Endometrial microvascular endothelial cells (primary cell): ENCODE measurements around the gene RAET1E. TPM values are rescaled to one million over a fixed set of nuclear protein-coding genes. Genes with fewer than 3 reads are reported as not detected.
"Not testable (repeated sequence)": the region's sequence is repeated elsewhere in the genome, so short reads cannot be mapped to it uniquely, and the experiment has no call there.

Experiments used
- in situ Hi-C: cut with HindIII; loops from 2 replicates; pipeline ENCODE4 v1.10.0; 2017; ENCODE audit warnings: low sequenced_read_pairs, low pct_unique_long_range_greater_than_20kb; ENCODE audit errors: inconsistent ontology term
- total RNA-seq: library from RNA; depleted of rRNA; stranded (reverse); fragments of >200 nt; gene quantifications from one replicate; pipeline ENCODE4 v1.2.3, GENCODE V29; 2015; ENCODE audit errors: inconsistent ontology term

RAET1E gene
- total RNA-seq, 1 donor from 2014 or later: 0.74 TPM

- in situ Hi-C loops: no loop called here
These were observed 25.7 kb downstream of the RAET1E start for GRCh38 chr6:149872233-149872632.

GRCh38 chr6:149871182-149871581 is 26.7 kb downstream of the RAET1E start:
- in situ Hi-C loops: no loop called here

GRCh38 chr6:149869275-149869892 is 28.5 kb downstream of the RAET1E start:
- in situ Hi-C loops: no loop called here

GRCh38 chr6:149867876-149868640 is 29.9 kb downstream of the RAET1E start:
- in situ Hi-C loops: no loop called here

- in situ Hi-C loops: no loop called here
These were observed 33.1 kb downstream of the RAET1E start for GRCh38 chr6:149864578-149865535.

- in situ Hi-C loops: no loop called here
These were observed 34.0 kb downstream of the RAET1E start, which contains the start of gene LRP11 for GRCh38 chr6:149863698-149864577. TSS of gene LRP11 (minus strand) at chr6:149864359. CDS start at chr6:149864020, 339 bp downstream.

- in situ Hi-C loops: no loop called here
These were observed 34.8 kb downstream of the RAET1E start for GRCh38 chr6:149862922-149863697.

GRCh38 chr6:149862424-149862738 is 35.5 kb downstream of the RAET1E start:
- in situ Hi-C loops: not testable (repeated sequence)

- in situ Hi-C loops: no loop called here
These were observed 36.1 kb downstream of the RAET1E start for GRCh38 chr6:149861603-149862423.

- in situ Hi-C loops: no loop called here
These were observed 36.9 kb downstream of the RAET1E start for GRCh38 chr6:149860834-149861602.

- in situ Hi-C loops: no loop called here
These were observed 37.4 kb downstream of the RAET1E start for GRCh38 chr6:149860513-149860833.

GRCh38 chr6:149859938-149860337 is 38.0 kb downstream of the RAET1E start:
- in situ Hi-C loops: no loop called here

GRCh38 chr6:149859368-149859767 is 38.5 kb downstream of the RAET1E start:
- in situ Hi-C loops: no loop called here

- in situ Hi-C loops: no loop called here
These were observed 40.4 kb downstream of the RAET1E start for GRCh38 chr6:149857541-149857940.

GRCh38 chr6:149856256-149856994 is 41.5 kb downstream of the RAET1E start:
- in situ Hi-C loops: no loop called here

- in situ Hi-C loops: no loop called here
These were observed 42.2 kb downstream of the RAET1E start for GRCh38 chr6:149855741-149856140.
